HL-60 (cell line): Measurements from ENCODE around the gene RTN4IP1.

ENCODE experiments used
- DNase-seq, 2 experiments: peaks; one replicate each; pipeline ENCODE4 v3.0.0-alpha.2; 2010 to 2020; ENCODE audit warnings: low read depth in 1 of 2, low spot score in 1 of 2
- H3K27ac ChIP-seq: fragments of 250-450 bp; sonication (Bioruptor Pico); replicated peaks from 2 replicates; pipeline ENCODE4 v1.5.1; 2020; ENCODE audit warnings: mild to moderate bottlenecking, moderate library complexity
- H3K27me3 ChIP-seq: fragments of 250-450 bp; sonication (Bioruptor Pico); 2 replicates; pipeline ENCODE4 v1.5.1; 2021; ENCODE audit warnings: mild to moderate bottlenecking, moderate library complexity; ENCODE audit not compliant: insufficient read depth, poor library complexity, severe bottlenecking
- H3K4me3 ChIP-seq: replicated peaks from 2 replicates; pipeline ENCODE4 v1.5.1; 2011; ENCODE audit warnings: mild to moderate bottlenecking, control low read depth, low read length; ENCODE audit not compliant: insufficient read depth
- GABPA ChIP-seq: IDR thresholded peaks from 2 replicates; pipeline ENCODE4 v1.6.1; 2012; ENCODE audit warnings: low read depth
- POLR2AphosphoS5 ChIP-seq: IDR thresholded peaks from 2 replicates; pipeline ENCODE4 v1.6.1; 2012; ENCODE audit warnings: low read depth
- REST ChIP-seq: IDR thresholded peaks from 2 replicates; pipeline ENCODE4 v1.6.1; 2012; ENCODE audit warnings: low read depth; ENCODE audit not compliant: insufficient replicate concordance
- SPI1 ChIP-seq: IDR thresholded peaks from 2 replicates; pipeline ENCODE4 v1.6.1; 2012; ENCODE audit warnings: low read depth, mild to moderate bottlenecking, borderline replicate concordance
- TF ChIP-seq, protein P1 (sequence below): IDR thresholded peaks from one replicate; pipeline ENCODE4 v1.5.1; 2011; ENCODE audit warnings: low read length, control low read depth, inconsistent platforms; ENCODE audit not compliant: insufficient read depth

Gene RTN4IP1

DNA sequence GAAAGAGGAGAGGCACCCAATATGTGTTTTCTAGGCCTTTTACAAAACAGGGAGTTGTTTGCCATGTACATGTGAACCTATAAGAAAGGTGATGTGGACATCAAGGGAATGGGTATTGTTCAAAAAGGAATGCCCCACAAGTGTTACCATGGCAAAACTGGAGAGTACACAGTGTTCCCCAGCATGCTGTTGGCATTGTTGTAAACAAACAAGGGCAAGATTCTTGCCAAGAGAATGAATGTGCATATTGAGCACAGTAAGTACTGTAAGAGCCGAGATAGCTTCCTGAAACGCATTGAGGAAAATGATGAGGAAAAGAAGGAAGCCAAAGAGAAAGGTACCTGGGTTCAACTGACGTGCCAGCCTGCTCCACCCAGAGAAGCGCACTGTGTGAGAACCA lies 13.2 kb upstream of the RTN4IP1 start:
- Histone ChIP-seq H3K4me3 (no peak overlapping the region), H3K27ac (no peak overlapping the region), H3K27me3 (no peaks in the 10 kb centered on the region)
- TF ChIP-seq SPI1 (no peak), GABPA (no peak), REST (no peak), POLR2AphosphoS5 (no peak)
- TF ChIP-seq, protein P1, sequence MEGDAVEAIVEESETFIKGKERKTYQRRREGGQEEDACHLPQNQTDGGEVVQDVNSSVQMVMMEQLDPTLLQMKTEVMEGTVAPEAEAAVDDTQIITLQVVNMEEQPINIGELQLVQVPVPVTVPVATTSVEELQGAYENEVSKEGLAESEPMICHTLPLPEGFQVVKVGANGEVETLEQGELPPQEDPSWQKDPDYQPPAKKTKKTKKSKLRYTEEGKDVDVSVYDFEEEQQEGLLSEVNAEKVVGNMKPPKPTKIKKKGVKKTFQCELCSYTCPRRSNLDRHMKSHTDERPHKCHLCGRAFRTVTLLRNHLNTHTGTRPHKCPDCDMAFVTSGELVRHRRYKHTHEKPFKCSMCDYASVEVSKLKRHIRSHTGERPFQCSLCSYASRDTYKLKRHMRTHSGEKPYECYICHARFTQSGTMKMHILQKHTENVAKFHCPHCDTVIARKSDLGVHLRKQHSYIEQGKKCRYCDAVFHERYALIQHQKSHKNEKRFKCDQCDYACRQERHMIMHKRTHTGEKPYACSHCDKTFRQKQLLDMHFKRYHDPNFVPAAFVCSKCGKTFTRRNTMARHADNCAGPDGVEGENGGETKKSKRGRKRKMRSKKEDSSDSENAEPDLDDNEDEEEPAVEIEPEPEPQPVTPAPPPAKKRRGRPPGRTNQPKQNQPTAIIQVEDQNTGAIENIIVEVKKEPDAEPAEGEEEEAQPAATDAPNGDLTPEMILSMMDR = no peak
- no peak for DNase-seq

GRCh38 chr6:106639812-106640211 lies 10.5 kb upstream of the RTN4IP1 start:
- TF ChIP-seq SPI1 (peak; percentile 35; the same call in 1 of the 2 replicates), POLR2AphosphoS5 (no peak)
- no peaks in the 10 kb centered on the region for H3K27me3 ChIP-seq
- no peak for DNase-seq
- no peak overlapping the region for H3K4me3 ChIP-seq
- no peak overlapping the region for H3K27ac ChIP-seq

- DNase-seq = no peak
- H3K27me3 ChIP-seq = no peaks in the 10 kb centered on the region
- TF ChIP-seq, protein P1 = no peak
- TF ChIP-seq SPI1 = peak; percentile 78
- H3K4me3 ChIP-seq = no peak overlapping the region
- no peak overlapping the region for H3K27ac ChIP-seq
Measured at GRCh38 chr6:106637717-106638341, 8.5 kb upstream of the RTN4IP1 start.

- TF ChIP-seq, protein P1 = no peak
- no peak for TF ChIP-seq POLR2AphosphoS5
- no peak for TF ChIP-seq GABPA
- no peak for TF ChIP-seq REST
- no peak for TF ChIP-seq SPI1
- no peak for DNase-seq
- no peak overlapping the region for H3K27ac ChIP-seq
- no peak overlapping the region for H3K4me3 ChIP-seq
- no peaks in the 10 kb centered on the region for H3K27me3 ChIP-seq
Measured at GRCh38 chr6:106637051-106637716, 7.9 kb upstream of the RTN4IP1 start.
